ENCODE measurements around the gene KCNH4. TPM values are rescaled to one million over a fixed set of nuclear protein-coding genes. Genes with fewer than 3 reads are reported as not detected.

The KCNH4 gene
- total and polyA plus RNA-seq, 2 of the 13 experiments (the other 11 are each of a cell fraction or from before 2014, with no cell fraction given), result 0.01 to 0.09 TPM

DNA sequence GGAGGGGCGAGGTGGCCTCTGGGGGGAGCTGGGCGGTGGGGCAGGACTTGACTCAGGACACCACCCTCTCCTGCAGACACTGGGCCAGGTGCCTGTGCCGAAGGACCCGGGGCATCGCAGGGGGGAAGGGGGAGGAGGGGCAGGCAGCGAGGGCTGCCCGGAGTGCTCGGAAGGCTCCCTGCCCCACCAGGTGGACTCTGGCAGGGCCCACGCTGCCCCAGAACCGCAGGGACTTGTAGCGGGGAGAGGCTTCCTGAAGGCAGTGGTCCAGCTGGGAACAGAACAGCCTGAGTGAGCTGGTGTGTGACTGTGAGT lies 8.7 kb upstream of the KCNH4 start:
- ChIA-PET POLR2A (interaction anchor here (1.5 kb wide), 1 partner anchor 10 kb away, joined by 4 read pairs; no protein-coding TSS in a partner anchor), CTCF (ENCODE audit: low intra/inter-chr PET ratio, low total read pairs) (no interaction called here)
- no peak overlapping the region for H3K27ac ChIP-seq (ENCODE audit: extremely low read length, insufficient read depth, low read length)
- peaks cover 25% of the 10 kb centered on the region for H3K4me1 ChIP-seq (ENCODE audit: insufficient read depth, low read length)
- no TSS peak for BruUV-seq (replicated peaks)
- in situ Hi-C loops (cut with HindIII; ENCODE audit: extremely low pct_ligation_motif_present, low pct_unique_long_range_greater_than_20kb), result no loop called here
- H2AFZ ChIP-seq (ENCODE audit: low read length), result no peak overlapping the region
- H3K9ac ChIP-seq (ENCODE audit: insufficient read depth, low read depth, low read length), result no peak overlapping the region
- no peak for ATAC-seq
- intact Hi-C loops (cut with micrococcal nuclease; ENCODE audit: unreplicated experiment), result loop anchor here (10.0 kb wide), 1 partner anchor 55 kb away; no protein-coding TSS in a partner anchor
- 60% methylated on average over 10 of the region's 11 CpGs for WGBS (ENCODE audit: low lambda C conversion rate)
- no peaks in the 10 kb centered on the region for H3K79me2 ChIP-seq (ENCODE audit: insufficient read depth, low read length)
- no peak for FAIRE-seq
- peaks cover 0 to 12% of the 10 kb centered on the region in 2 experiments; a peak in 4 of 5 replicates for H3K27me3 ChIP-seq (ENCODE audit: control insufficient read depth in 1 of 2, insufficient read depth in 2 of 2, low read length in 2 of 2)
- H3K36me3 ChIP-seq (replicated peaks in 1 of 2; ENCODE audit: control insufficient read depth in 1 of 2, insufficient read depth in 2 of 2, low read length in 2 of 2), result no peaks in the 10 kb centered on the region
- H4K20me1 ChIP-seq (ENCODE audit: insufficient read depth, low read length), result no peaks in the 10 kb centered on the region
- H3K4me3 ChIP-seq (replicated peaks in 1 of 3; ENCODE audit: insufficient read depth in 1 of 3, low read depth in 2 of 3, low read length in 3 of 3), result no peak overlapping the region
- no peaks in the 10 kb centered on the region for H3K9me3 ChIP-seq (ENCODE audit: low read length)
- TF ChIP-seq, protein P1, sequence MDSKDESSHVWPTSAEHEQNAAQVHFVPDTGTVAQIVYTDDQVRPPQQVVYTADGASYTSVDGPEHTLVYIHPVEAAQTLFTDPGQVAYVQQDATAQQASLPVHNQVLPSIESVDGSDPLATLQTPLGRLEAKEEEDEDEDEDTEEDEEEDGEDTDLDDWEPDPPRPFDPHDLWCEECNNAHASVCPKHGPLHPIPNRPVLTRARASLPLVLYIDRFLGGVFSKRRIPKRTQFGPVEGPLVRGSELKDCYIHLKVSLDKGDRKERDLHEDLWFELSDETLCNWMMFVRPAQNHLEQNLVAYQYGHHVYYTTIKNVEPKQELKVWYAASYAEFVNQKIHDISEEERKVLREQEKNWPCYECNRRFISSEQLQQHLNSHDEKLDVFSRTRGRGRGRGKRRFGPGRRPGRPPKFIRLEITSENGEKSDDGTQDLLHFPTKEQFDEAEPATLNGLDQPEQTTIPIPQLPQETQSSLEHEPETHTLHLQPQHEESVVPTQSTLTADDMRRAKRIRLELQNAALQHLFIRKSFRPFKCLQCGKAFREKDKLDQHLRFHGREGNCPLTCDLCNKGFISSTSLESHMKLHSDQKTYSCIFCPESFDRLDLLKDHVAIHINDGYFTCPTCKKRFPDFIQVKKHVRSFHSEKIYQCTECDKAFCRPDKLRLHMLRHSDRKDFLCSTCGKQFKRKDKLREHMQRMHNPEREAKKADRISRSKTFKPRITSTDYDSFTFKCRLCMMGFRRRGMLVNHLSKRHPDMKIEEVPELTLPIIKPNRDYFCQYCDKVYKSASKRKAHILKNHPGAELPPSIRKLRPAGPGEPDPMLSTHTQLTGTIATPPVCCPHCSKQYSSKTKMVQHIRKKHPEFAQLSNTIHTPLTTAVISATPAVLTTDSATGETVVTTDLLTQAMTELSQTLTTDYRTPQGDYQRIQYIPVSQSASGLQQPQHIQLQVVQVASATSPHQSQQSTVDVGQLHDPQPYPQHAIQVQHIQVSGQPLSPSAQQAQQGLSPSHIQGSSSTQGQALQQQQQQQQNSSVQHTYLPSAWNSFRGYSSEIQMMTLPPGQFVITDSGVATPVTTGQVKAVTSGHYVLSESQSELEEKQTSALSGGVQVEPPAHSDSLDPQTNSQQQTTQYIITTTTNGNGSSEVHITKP (CRISPR knock-in tag; IDR thresholded peaks at IDR 0.05; ENCODE audit: low read depth), result no peak
- TF ChIP-seq ZNF841 (CRISPR knock-in tag; IDR thresholded peaks at IDR 0.05; ENCODE audit: borderline replicate concordance) (no peak), CBX2 (IDR thresholded peaks at IDR 0.05; ENCODE audit: low read depth, low read length) (no peak), CBX2 (CRISPR knock-in tag; IDR thresholded peaks at IDR 0.05; ENCODE audit: low read depth) (no peak), PITX1 (CRISPR knock-in tag; IDR thresholded peaks at IDR 0.05) (no peak), ZBTB1 (CRISPR knock-in tag; IDR thresholded peaks at IDR 0.05; ENCODE audit: borderline replicate concordance) (no peak), ZNF556 (CRISPR knock-in tag; IDR thresholded peaks at IDR 0.05; ENCODE audit: borderline replicate concordance) (no peak), ZBTB26 (CRISPR knock-in tag; IDR thresholded peaks at IDR 0.05; ENCODE audit: borderline replicate concordance) (no peak), SOX6 (IDR thresholded peaks at IDR 0.05) (no peak), SOX6 (CRISPR knock-in tag; IDR thresholded peaks at IDR 0.05) (no peak), SATB2 (CRISPR knock-in tag; IDR thresholded peaks at IDR 0.05) (no peak), ZNF205 (CRISPR knock-in tag; IDR thresholded peaks at IDR 0.05) (no peak), ATF1 (CRISPR knock-in tag; IDR thresholded peaks at IDR 0.05) (no peak), ARID3A (IDR thresholded peaks at IDR 0.05; ENCODE audit: low read depth, low read length) (no peak), DR1 (CRISPR knock-in tag; IDR thresholded peaks at IDR 0.05) (no peak), E2F1 (CRISPR knock-in tag; IDR thresholded peaks at IDR 0.05) (no peak)
- TF ChIP-seq, protein P2, sequence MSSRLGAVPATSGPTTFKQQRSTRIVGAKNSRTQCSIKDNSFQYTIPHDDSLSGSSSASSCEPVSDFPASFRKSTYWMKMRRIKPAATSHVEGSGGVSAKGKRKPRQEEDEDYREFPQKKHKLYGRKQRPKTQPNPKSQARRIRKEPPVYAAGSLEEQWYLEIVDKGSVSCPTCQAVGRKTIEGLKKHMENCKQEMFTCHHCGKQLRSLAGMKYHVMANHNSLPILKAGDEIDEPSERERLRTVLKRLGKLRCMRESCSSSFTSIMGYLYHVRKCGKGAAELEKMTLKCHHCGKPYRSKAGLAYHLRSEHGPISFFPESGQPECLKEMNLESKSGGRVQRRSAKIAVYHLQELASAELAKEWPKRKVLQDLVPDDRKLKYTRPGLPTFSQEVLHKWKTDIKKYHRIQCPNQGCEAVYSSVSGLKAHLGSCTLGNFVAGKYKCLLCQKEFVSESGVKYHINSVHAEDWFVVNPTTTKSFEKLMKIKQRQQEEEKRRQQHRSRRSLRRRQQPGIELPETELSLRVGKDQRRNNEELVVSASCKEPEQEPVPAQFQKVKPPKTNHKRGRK (CRISPR knock-in tag; IDR thresholded peaks at IDR 0.05), result no peak
- no peak for DNase-seq (ENCODE audit: low spot score)
- no peak overlapping the region for H3K4me2 ChIP-seq (ENCODE audit: low read depth, low read length)

Measured in HepG2 (cell line).